Osteoblast (primary cell): ENCODE data around the gene SCRN2. TPM values are rescaled to one million over a fixed set of nuclear protein-coding genes. Genes with fewer than 3 reads are reported as not detected.

ENCODE experiments used
- DNase-seq: peaks from one replicate; pipeline ENCODE4 v3.0.0; 2011; ENCODE audit warnings: low spot score, mixed read lengths; ENCODE audit not compliant: insufficient read length; ENCODE audit errors: missing footprints
- H2AFZ ChIP-seq: 2 replicates; pipeline ENCODE4 v1.6.0; 2011; ENCODE audit warnings: mild to moderate bottlenecking, low read length
- H3K27ac ChIP-seq: 2 replicates; pipeline ENCODE4 v1.5.1; 2011; ENCODE audit warnings: mild to moderate bottlenecking, low read depth, low read length, moderate library complexity
- H3K27me3 ChIP-seq: 2 replicates; pipeline ENCODE4 v1.6.0; 2012; ENCODE audit warnings: mild to moderate bottlenecking, control low read depth, inconsistent platforms, low read length, moderate library complexity; ENCODE audit not compliant: insufficient read depth
- H3K36me3 ChIP-seq: 2 replicates; pipeline ENCODE4 v1.5.1; 2011; ENCODE audit warnings: mild to moderate bottlenecking, low read length, control low read depth, moderate library complexity; ENCODE audit not compliant: insufficient read depth
- H3K4me1 ChIP-seq: 2 replicates; pipeline ENCODE4 v1.5.1; 2011; ENCODE audit warnings: mild to moderate bottlenecking, low read length, control low read depth, moderate library complexity; ENCODE audit not compliant: insufficient read depth
- H3K4me2 ChIP-seq: 2 replicates; pipeline ENCODE4 v1.6.0; 2011; ENCODE audit warnings: mild to moderate bottlenecking, low read length; ENCODE audit not compliant: insufficient read depth
- H3K4me3 ChIP-seq: fragments of 200-600 bp; sonication (generic); 3 replicates; pipeline ENCODE4 v1.5.1; 2012; ENCODE audit warnings: mild to moderate bottlenecking, low read length, inconsistent platforms; ENCODE audit not compliant: insufficient read depth
- H3K79me2 ChIP-seq: 2 replicates; pipeline ENCODE4 v1.6.0; 2012; ENCODE audit warnings: mild to moderate bottlenecking, low read length, control low read depth, inconsistent platforms; ENCODE audit not compliant: insufficient read depth
- H3K9me3 ChIP-seq: 2 replicates; pipeline ENCODE4 v1.5.1; 2011; ENCODE audit warnings: low read depth, low read length, control low read depth
- H4K20me1 ChIP-seq: 2 replicates; pipeline ENCODE4 v1.6.0; 2012; ENCODE audit warnings: mild to moderate bottlenecking, low read length, control low read depth; ENCODE audit not compliant: insufficient read depth
- total RNA-seq: library from RNA; depleted of rRNA; stranded (reverse); fragments of >200 nt; gene quantifications from 2 replicates; pipeline ENCODE4 v1.2.3, GENCODE V29; 2012
- TF ChIP-seq, protein P1 (sequence below): IDR thresholded peaks from 2 replicates; pipeline ENCODE4 v1.5.1; 2011; ENCODE audit warnings: mild to moderate bottlenecking, low read depth, low read length, moderate library complexity; ENCODE audit errors: extremely low read depth

Gene SCRN2
- total RNA-seq, 1 donor, result 42.7 TPM

- TF ChIP-seq, protein P1, sequence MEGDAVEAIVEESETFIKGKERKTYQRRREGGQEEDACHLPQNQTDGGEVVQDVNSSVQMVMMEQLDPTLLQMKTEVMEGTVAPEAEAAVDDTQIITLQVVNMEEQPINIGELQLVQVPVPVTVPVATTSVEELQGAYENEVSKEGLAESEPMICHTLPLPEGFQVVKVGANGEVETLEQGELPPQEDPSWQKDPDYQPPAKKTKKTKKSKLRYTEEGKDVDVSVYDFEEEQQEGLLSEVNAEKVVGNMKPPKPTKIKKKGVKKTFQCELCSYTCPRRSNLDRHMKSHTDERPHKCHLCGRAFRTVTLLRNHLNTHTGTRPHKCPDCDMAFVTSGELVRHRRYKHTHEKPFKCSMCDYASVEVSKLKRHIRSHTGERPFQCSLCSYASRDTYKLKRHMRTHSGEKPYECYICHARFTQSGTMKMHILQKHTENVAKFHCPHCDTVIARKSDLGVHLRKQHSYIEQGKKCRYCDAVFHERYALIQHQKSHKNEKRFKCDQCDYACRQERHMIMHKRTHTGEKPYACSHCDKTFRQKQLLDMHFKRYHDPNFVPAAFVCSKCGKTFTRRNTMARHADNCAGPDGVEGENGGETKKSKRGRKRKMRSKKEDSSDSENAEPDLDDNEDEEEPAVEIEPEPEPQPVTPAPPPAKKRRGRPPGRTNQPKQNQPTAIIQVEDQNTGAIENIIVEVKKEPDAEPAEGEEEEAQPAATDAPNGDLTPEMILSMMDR, result no peak
- Histone ChIP-seq H3K4me3 (peak overlapping the region; percentile 79), H3K27me3 (no peaks in the 10 kb centered on the region), H3K79me2 (peaks cover 26% of the 10 kb centered on the region), H3K4me2 (peak overlapping the region; percentile 79), H3K4me1 (peaks cover 55% of the 10 kb centered on the region), H3K9me3 (no peaks in the 10 kb centered on the region), H4K20me1 (peaks cover 3% of the 10 kb centered on the region), H2AFZ (peak overlapping the region; percentile 83), H3K27ac (peak overlapping the region; percentile 24), H3K36me3 (peaks cover 15% of the 10 kb centered on the region)
- DNase-seq, result peak; percentile 37
Observed at GRCh38 chr17:47840001-47840741, 902 bp downstream of the SCRN2 start.

- H3K27ac ChIP-seq, result no peak overlapping the region
- peaks cover 46% of the 10 kb centered on the region for H3K4me1 ChIP-seq
- H2AFZ ChIP-seq, result no peak overlapping the region
- peaks cover 26% of the 10 kb centered on the region for H3K79me2 ChIP-seq
- no peak overlapping the region for H3K4me2 ChIP-seq
- no peak overlapping the region for H3K4me3 ChIP-seq
- TF ChIP-seq, protein P1, result no peak
- no peaks in the 10 kb centered on the region for H3K27me3 ChIP-seq
- peaks cover 15% of the 10 kb centered on the region for H3K36me3 ChIP-seq
- peaks cover 3% of the 10 kb centered on the region for H4K20me1 ChIP-seq
- peak; percentile 44 for DNase-seq
- no peaks in the 10 kb centered on the region for H3K9me3 ChIP-seq
Observed at GRCh38 chr17:47839071-47839470, 2.0 kb downstream of the SCRN2 start.

GRCh38 chr17:47838636-47839035 is 2.4 kb downstream of the SCRN2 start:
- Histone ChIP-seq H3K4me1 (peaks cover 41% of the 10 kb centered on the region), H3K4me2 (no peak overlapping the region), H4K20me1 (peaks cover 3% of the 10 kb centered on the region), H2AFZ (no peak overlapping the region), H3K27me3 (no peaks in the 10 kb centered on the region), H3K36me3 (peaks cover 15% of the 10 kb centered on the region), H3K79me2 (peaks cover 26% of the 10 kb centered on the region), H3K4me3 (no peak overlapping the region), H3K27ac (no peak overlapping the region), H3K9me3 (no peaks in the 10 kb centered on the region)
- no peak for DNase-seq
- TF ChIP-seq, protein P1, result no peak

GRCh38 chr17:47837401-47838039 is 3.6 kb downstream of the SCRN2 start:
- peaks cover 3% of the 10 kb centered on the region for H4K20me1 ChIP-seq
- H3K9me3 ChIP-seq, result no peaks in the 10 kb centered on the region
- H3K4me1 ChIP-seq, result peaks cover 33% of the 10 kb centered on the region
- peak; percentile 93 for DNase-seq
- H3K4me3 ChIP-seq, result no peak overlapping the region
- H2AFZ ChIP-seq, result peak overlapping the region; percentile 36
- peak overlapping the region; percentile 56 for H3K27ac ChIP-seq
- H3K79me2 ChIP-seq, result peaks cover 26% of the 10 kb centered on the region
- TF ChIP-seq, protein P1, result peak; percentile 27
- H3K4me2 ChIP-seq, result peak overlapping the region; percentile 36
- no peaks in the 10 kb centered on the region for H3K27me3 ChIP-seq
- peaks cover 15% of the 10 kb centered on the region for H3K36me3 ChIP-seq
